Measurements from ENCODE around the gene DOCK1.
"Not testable (repeated sequence)": the region's sequence is repeated elsewhere in the genome, so short reads cannot be mapped to it uniquely, and the experiment has no call there.

DOCK1 gene

GRCh38 chr10:126926568-126926967 is 21.3 kb downstream of the DOCK1 start:
- DNase-seq (ENCODE audit: low read depth), result no peak

DNA sequence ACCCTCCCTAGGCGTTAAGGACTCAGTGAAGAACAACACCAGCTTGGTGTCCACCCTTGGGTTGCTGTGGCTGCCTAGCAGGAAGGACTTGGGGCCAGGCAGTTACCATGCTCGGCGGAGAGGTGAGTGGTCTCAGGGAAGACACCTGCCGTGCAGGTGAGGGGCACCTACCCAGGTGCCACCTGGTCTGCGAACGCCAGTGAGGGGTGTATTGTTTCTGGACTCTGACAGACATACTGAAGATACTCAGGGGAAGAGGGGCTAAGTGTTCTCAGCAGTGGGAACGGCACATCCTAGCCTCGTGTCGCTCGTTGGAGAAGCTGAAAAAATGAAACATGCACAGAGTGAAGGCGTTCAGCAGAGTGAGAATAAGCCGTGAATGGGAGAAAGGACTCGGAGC is 22.6 kb downstream of the DOCK1 start:
- no peak for DNase-seq (ENCODE audit: low read depth)

DNA sequence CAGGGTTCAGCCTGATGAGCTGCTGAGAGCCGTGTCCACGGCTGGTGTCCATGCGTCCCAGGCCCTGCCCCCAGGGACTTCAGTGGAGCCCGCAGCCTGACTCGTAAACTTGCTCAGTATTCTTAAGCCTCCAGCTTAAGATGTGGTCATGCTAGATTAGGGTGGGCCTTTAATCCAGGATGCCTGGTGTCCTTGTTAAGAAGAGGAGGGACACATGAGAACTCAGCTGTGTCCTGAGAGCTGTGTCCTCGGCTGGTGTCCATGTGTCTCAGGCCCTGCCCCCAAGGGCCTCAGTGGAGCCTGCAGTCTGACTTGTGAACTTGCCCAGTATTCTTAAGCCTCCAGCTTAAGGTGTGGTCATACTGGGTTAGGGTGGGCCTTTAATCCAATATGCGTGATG is 23.0 kb downstream of the DOCK1 start:
- no peak for DNase-seq (ENCODE audit: low read depth)

DNA sequence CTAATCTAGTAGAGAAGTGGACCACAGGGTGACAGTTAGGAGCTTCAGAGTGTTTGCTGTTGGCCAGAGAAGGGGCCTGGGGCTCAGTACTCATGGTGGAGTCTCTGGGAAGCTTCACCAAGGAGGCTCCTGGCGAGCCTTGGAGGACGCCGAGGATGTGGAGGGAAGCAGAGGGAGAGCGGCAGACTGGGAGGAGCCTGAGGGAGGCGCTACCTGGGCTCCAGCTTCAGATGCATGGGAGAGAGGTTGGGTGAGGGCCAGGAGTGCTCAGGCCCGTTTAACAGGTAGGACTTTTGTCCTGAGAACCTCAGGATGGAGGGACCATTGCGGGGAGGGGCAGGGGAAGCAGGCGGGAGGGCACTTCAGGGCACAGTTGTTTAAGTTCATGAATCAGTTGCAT is 24.2 kb downstream of the DOCK1 start:
- no peak for DNase-seq (ENCODE audit: low read depth)

DNA sequence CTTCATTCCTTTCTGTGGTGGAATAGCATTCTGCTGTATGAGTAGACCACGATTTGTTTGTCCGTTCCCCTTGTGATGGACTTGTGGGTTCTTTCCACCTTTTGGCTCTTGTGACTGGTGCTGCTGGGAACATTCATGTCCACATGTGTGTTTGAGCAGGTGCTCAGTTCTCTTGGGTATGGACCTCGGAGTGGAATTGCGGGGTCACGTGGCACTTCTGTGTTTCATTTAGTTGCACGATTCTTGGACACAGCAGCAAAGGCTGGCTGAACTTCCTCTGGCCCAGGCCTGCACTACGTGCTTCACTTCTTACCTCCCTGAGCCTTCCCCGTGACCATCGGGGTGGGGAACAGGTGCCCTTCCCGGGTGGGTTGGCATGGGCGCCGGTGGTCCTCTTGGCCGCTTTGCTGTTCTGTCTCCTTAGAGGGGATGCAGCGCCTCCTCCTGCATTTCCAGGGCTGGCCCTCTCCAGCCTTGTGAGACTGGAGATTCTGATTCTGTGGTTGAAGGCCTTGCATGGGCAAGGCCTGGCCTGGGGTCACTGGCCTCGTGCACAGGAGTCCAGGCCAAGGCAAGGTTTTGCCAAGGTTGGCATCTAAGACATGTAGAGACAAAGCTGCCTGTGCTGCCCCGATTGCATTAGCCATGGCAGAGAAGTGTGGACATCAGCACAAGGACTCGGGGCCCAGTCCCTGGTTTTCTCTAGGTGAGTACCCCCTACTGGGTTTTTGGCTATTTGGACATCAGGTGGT is 25.1 kb downstream of the DOCK1 start:
- DNase-seq (ENCODE audit: low read depth), result no peak

- no peak for DNase-seq (ENCODE audit: low read depth)
Observed at GRCh38 chr10:126930883-126931503, 25.8 kb downstream of the DOCK1 start.

DNA sequence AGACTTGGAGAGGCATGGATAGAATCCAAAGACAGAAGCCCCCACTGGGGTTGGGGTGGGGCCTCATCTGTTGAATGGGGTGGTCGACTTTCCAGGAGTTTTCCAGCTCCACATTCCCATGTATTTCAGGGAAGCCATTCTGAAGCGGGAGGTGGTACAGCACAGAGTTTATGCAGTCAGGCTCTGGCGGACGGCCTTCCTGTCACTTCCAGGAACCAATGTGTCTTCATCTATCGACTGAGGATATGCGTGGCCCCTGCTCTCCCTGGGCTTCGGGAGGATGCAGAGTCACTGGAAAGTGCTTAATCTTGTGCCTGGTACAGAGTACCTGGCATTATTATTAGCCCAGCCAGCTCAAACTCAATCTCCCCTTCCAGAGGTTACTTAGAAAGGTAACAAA is 26.3 kb downstream of the DOCK1 start:
- no peak for DNase-seq (ENCODE audit: low read depth)

DNA sequence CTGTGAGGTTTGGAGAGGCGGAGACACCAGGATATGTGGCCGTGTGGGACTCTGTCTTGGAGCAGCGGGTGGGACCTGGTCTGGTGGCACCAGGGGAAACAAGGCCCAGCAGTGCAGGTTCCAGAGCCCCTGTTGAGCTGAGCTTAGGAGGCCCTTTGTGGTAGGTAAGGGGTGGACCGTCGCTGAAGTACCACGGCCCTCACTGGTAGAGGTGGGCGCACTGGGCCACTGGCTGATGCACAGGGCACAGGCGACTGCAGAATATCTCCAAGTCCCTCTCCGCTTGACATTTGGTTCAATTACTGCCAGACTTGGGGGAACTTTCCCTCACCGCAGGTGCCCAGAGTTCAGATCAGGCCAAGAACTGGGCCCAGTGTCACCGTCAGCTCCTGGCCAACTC is 27.3 kb downstream of the DOCK1 start:
- no peak for DNase-seq (ENCODE audit: low read depth)

GRCh38 chr10:126933116-126933515 is 27.9 kb downstream of the DOCK1 start:
- no peak for DNase-seq (ENCODE audit: low read depth)

DNA sequence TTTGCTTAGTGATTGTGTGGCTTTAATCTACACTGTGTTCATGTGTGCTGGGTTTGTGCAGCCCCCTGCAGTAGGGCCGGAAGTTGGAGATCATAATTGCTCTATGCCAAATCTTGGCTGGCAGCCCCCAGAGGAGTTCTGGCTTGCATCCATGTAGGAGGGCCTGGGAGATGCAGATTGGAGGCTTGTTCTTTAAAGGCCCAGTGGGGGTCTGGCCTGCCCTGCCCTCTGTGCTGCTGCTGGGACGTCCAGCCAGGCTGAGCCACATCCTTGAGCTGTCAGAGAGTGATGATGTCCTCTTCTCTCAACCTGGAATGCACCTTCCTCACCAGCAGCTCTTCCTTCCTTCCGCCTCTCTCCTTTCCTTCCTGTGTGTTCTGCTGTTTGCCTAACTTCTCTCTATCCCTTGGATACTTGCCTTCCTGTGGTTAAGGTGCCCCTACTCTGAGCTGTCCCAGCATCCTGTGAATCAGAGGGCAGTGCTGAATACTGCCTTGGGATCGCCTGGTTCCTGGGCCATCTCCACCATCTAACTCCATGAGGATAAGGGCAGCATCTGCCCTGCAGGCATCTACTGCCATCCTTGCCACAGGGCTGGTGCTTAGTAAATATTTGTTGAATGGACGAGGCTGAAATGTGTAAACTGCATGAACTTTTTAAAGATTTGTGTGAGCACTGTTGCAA is 30.2 kb downstream of the DOCK1 start:
- no peak for DNase-seq (ENCODE audit: low read depth)

GRCh38 chr10:126937026-126937425 is 31.8 kb downstream of the DOCK1 start:
- DNase-seq (ENCODE audit: low read depth), result no peak

DNA sequence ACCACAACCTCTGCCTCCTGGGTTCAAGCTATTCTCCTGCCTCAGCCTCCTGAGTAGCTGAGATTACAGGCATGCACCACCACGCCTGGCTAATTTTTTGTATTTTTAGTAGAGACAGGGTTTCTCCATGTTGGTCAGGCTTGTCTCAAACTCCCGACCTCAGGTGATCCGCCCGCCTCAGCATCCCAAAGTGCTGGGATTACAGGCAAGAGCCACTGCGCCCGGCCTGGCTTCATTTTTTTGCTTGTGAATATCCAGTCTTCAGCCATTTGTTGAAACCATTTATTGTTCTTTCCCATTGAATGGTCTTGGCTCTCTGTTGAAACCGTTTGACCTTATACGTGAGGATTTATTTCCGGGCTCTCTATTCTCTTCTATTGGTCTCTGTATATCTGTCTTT is 32.9 kb downstream of the DOCK1 start:
- DNase-seq (ENCODE audit: low read depth), result not testable (repeated sequence)

- no peak for DNase-seq (ENCODE audit: low read depth)
Observed at GRCh38 chr10:126939706-126940105, 34.5 kb downstream of the DOCK1 start.

GRCh38 chr10:126940670-126941310 is 35.6 kb downstream of the DOCK1 start:
- DNase-seq (ENCODE audit: low read depth), result no peak

DNA sequence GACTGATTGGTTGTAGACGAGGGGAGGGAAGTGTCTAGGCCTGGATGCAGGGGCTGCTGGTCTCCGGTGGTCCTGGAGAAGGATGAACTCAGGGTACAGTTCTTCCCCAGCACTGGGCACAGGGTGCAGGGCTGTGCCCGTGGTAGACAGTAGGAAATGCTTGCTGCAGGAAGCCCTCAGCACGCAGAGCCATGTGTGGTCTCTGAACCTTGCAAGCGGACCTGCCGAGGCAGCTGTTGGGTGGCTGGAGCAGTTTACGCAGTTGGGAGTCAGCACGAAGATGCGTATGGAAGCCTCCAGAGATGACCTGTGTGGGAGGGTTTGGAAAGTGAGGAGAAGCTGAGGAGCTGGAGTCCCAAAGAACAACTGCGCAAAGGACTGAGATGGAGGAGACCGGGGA is 39.0 kb downstream of the DOCK1 start:
- no peak for DNase-seq (ENCODE audit: low read depth)

- DNase-seq (ENCODE audit: low read depth), result no peak
Observed at GRCh38 chr10:126945351-126946030, 40.3 kb downstream of the DOCK1 start.

- DNase-seq (ENCODE audit: low read depth), result no peak
Observed at GRCh38 chr10:126946746-126947145, 41.5 kb downstream of the DOCK1 start.

DNA sequence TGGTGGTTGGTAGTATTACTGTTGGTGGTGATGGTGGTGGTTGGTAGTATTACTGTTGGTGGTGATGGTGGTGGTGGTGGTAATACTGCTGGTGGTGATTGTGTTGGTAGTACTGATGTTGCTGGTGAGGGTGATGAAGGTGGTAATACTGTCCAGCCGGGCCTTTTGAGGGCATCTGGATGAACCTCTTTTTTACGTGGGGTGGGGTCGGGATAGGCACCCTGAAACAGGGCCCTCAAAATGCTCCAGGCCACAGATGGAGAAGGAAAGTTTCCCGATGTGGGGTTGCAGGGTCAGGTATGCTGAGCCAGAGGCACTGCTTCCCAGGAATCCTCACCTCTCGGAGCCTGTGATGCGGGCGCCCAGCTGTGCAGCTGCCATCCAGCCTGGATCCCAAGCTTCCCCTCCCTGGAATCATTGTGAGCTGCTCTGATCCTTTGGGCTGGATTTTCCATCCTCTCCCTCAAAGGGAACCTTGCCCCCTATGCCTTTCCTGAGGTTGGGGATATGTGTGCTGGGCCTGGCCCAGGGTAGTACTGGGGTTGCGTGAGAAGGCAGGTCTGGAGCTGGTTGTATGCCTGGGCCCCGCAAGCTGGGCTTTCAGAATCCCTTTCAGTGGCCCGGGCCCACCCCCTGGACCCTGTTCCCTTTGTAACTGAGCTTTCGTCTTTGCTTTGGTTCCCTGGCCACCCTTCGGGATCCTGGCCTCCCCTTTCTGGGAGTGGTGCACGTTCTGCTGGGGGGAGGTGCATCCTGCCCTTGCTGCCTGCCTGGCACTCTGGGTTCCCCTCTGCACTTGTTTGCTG is 43.3 kb downstream of the DOCK1 start:
- no peak for DNase-seq (ENCODE audit: low read depth)

DNA sequence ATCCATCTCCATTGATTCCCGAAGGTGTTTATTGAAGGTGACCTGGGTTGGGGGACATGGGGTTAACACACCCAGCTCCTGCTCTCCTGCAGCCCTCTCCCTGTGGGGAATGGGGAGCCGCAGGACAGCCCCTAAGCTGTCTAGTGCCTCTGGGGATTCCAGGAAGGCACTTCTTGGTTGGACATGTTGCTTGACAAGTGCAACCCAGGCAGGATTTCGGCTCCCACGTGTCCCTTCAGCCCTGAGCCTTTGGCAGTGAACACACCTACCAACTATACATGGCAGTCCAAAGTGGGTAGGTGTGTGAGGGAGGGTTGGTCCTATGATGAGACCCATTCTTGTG is 43.9 kb downstream of the DOCK1 start:
- DNase-seq (ENCODE audit: low read depth), result no peak

- no peak for DNase-seq (ENCODE audit: low read depth)
Observed at GRCh38 chr10:126950401-126951105, 45.3 kb downstream of the DOCK1 start.

- DNase-seq (ENCODE audit: low read depth), result no peak
Observed at GRCh38 chr10:126953886-126954285, 48.7 kb downstream of the DOCK1 start.
